HCT116 (cell line): ENCODE data around the gene IL1R1. TPM values are rescaled to one million over a fixed set of nuclear protein-coding genes. Genes with fewer than 3 reads are reported as not detected.

Experiments used
- ATAC-seq: fragments of 200-7000 bp; cut with Tn5 transposase; 2 replicates; pipeline ENCODE4 v1.9.1; 2020; ENCODE audit warnings: mild to moderate bottlenecking, moderate library complexity
- BruUV-seq: library from RNA; stranded (reverse); fragments of 400-500 nt; replicated peaks from 2 replicates; lab custom pipeline; 2021; lab: Mats Ljungman, UMichigan
- CTCF ChIA-PET: fragments of 300-600 bp; sonication (Branson Sonifier 250); formaldehyde crosslinking; loops from one replicate; lab custom pipeline; 2021; ENCODE audit warnings: antibody characterized with exemption; lab: Charles Lee
- POLR2A ChIA-PET: fragments of 300-600, 350-600 bp; sonication (Branson Sonifier 250); formaldehyde crosslinking; loops from one replicate; lab custom pipeline; 2021; ENCODE audit warnings: antibody characterized with exemption; lab: Charles Lee
- RAD21 ChIA-PET, 2 experiments: fragments of 300-600 bp; sonication (Branson Sonifier 250); formaldehyde crosslinking; loops; one replicate each; lab custom pipeline; 2023; ENCODE audit warnings: low total read pairs in 2 of 2; ENCODE audit not compliant: uncharacterized antibody in 2 of 2, unreplicated experiment in 2 of 2, low non-redundant PET in 1 of 2; lab: Charles Lee
- DNase-seq: peaks from one replicate; pipeline ENCODE4 v3.0.0-alpha.2; 2010; ENCODE audit warnings: low read depth, low spot score
- H2AFZ ChIP-seq: fragments of 200-600 bp; shearing (Covaris generic), sonication (generic); 2 replicates; pipeline ENCODE4 v1.6.1; 2017; ENCODE audit warnings: low read depth, mixed run types, mixed read lengths, antibody characterized with exemption, low read length; ENCODE audit not compliant: poor library complexity, severe bottlenecking
- H3K27ac ChIP-seq: 2 replicates; pipeline ENCODE4 v1.5.1; 2012; ENCODE audit warnings: low read depth, low read length
- H3K27me3 ChIP-seq: fragments of 200-600 bp; sonication (generic); 2 replicates; pipeline ENCODE4 v1.6.1; 2016; ENCODE audit warnings: mixed run types, low read length, mixed read lengths; ENCODE audit not compliant: insufficient read depth
- H3K36me3 ChIP-seq, 2 experiments: fragments of 200-500 bp in 1 of 2; fragments of 200-600 bp in 1 of 2; sonication (Bioruptor generic) in 1 of 2; sonication (generic) in 1 of 2; 2 replicates each; pipeline versions ENCODE4 v1.5.1 to v1.6.1; 2014 to 2016; ENCODE audit warnings: low read length in 2 of 2, inconsistent platforms in 1 of 2, mixed read lengths in 1 of 2, mixed run types in 1 of 2; ENCODE audit not compliant: insufficient read depth in 2 of 2, control insufficient read depth in 1 of 2
- H3K4me1 ChIP-seq, 2 experiments: fragments of 200-600 bp in 1 of 2; sonication (generic) in 1 of 2; 2 replicates each; pipeline versions ENCODE4 v1.5.1 to v1.6.1; 2012 to 2017; ENCODE audit warnings: low read length in 2 of 2, inconsistent platforms in 1 of 2, mild to moderate bottlenecking in 1 of 2, mixed read lengths in 1 of 2, mixed run types in 1 of 2, moderate library complexity in 1 of 2; ENCODE audit not compliant: insufficient read depth in 2 of 2, control insufficient read depth in 1 of 2
- H3K4me2 ChIP-seq: fragments of 200-600 bp; sonication (generic); 2 replicates; pipeline ENCODE4 v1.6.1; 2017; ENCODE audit warnings: mixed run types, low read length, mixed read lengths
- H3K4me3 ChIP-seq, 2 experiments: fragments of 200-600 bp in 1 of 2; sonication (generic) in 1 of 2; replicated peaks in 1 of 2; 2 replicates each; pipeline ENCODE4 v1.5.1; 2011 to 2016; ENCODE audit warnings: low read length in 2 of 2, control low read depth in 1 of 2, low read depth in 1 of 2, mild to moderate bottlenecking in 1 of 2, mixed read lengths in 1 of 2, mixed run types in 1 of 2
- H3K79me2 ChIP-seq: fragments of 200-600 bp; sonication (generic); 2 replicates; pipeline ENCODE4 v1.6.1; 2017; ENCODE audit warnings: mild to moderate bottlenecking, mixed run types, low read length, moderate library complexity, mixed read lengths; ENCODE audit not compliant: insufficient read depth
- H3K9ac ChIP-seq: fragments of 200-600 bp; sonication (generic); 2 replicates; pipeline ENCODE4 v1.6.1; 2016; ENCODE audit warnings: low read length, mixed read lengths
- H3K9me2 ChIP-seq: fragments of 200-600 bp; sonication (generic), shearing (Covaris generic); 2 replicates; pipeline ENCODE4 v1.6.1; 2017; ENCODE audit warnings: mixed run types, mild to moderate bottlenecking, moderate library complexity; ENCODE audit not compliant: insufficient read depth
- H3K9me3 ChIP-seq, 2 experiments: fragments of 200-500 bp in 1 of 2; fragments of 200-600 bp in 1 of 2; sonication (Bioruptor generic) in 1 of 2; sonication (generic) in 1 of 2; 2 replicates each; pipeline ENCODE4 v1.6.1; 2014 to 2017; ENCODE audit warnings: low read length in 2 of 2, mixed read lengths in 2 of 2, inconsistent platforms in 1 of 2, low read depth in 1 of 2, mild to moderate bottlenecking in 1 of 2, mixed run types in 1 of 2, moderate library complexity in 1 of 2; ENCODE audit not compliant: control insufficient read depth in 1 of 2, insufficient read depth in 1 of 2
- H4K20me1 ChIP-seq: fragments of 200-600 bp; sonication (generic), shearing (Covaris generic); 2 replicates; pipeline ENCODE4 v1.6.1; 2017; ENCODE audit warnings: mixed run types, mild to moderate bottlenecking, moderate library complexity; ENCODE audit not compliant: insufficient read depth
- CBX3 ChIP-seq: IDR thresholded peaks from 2 replicates; pipeline ENCODE4 v1.6.1; 2012; ENCODE audit warnings: low read depth
- CTCF ChIP-seq, 3 experiments: fragments of 200-600 bp in 1 of 3; sonication (generic) in 1 of 3; IDR thresholded peaks in 2 of 3; conservative IDR thresholded peaks in 1 of 3; 2 replicates each; pipeline ENCODE4 v1.5.1; 2012 to 2017; ENCODE audit warnings: low read depth in 2 of 3, low read length in 2 of 3, antibody characterized with exemption in 1 of 3, borderline replicate concordance in 1 of 3, control low read depth in 1 of 3, mild to moderate bottlenecking in 1 of 3, mixed read lengths in 1 of 3, mixed run types in 1 of 3, moderate library complexity in 1 of 3; ENCODE audit not compliant: insufficient read depth in 1 of 3
- ELF1 ChIP-seq: IDR thresholded peaks from 2 replicates; pipeline ENCODE4 v1.6.1; 2012; ENCODE audit warnings: low read depth, borderline replicate concordance
- EZH2phosphoT487 ChIP-seq: fragments of 200-600 bp; IDR thresholded peaks from 2 replicates; pipeline ENCODE4 v1.6.1; 2018; ENCODE audit warnings: antibody characterized with exemption, borderline replicate concordance
- FOSL1 ChIP-seq: IDR thresholded peaks from 2 replicates; pipeline ENCODE4 v1.6.1; 2012; ENCODE audit warnings: low read depth
- POLR2AphosphoS5 ChIP-seq: IDR thresholded peaks from 2 replicates; pipeline ENCODE4 v1.6.1; 2011; ENCODE audit warnings: mild to moderate bottlenecking, low read depth, low read length, moderate library complexity
- RAD21 ChIP-seq: IDR thresholded peaks from 2 replicates; pipeline ENCODE4 v1.6.1; 2012; ENCODE audit warnings: low read depth, mild to moderate bottlenecking
- SRF ChIP-seq: IDR thresholded peaks from 2 replicates; pipeline ENCODE4 v1.6.1; 2012; ENCODE audit warnings: low read depth
- TCF7L2 ChIP-seq: IDR thresholded peaks from 2 replicates; pipeline ENCODE4 v1.7.0; 2011; ENCODE audit warnings: borderline replicate concordance, inconsistent platforms; ENCODE audit not compliant: insufficient read depth, insufficient read length; ENCODE audit errors: extremely low read depth
- ZBTB33 ChIP-seq: IDR thresholded peaks from 2 replicates; pipeline ENCODE4 v1.6.1; 2011; ENCODE audit warnings: mild to moderate bottlenecking, low read length, moderate library complexity; ENCODE audit not compliant: insufficient replicate concordance; ENCODE audit errors: extremely low read depth
- ZFX ChIP-seq: fragments of 450-650 bp; IDR thresholded peaks from 2 replicates; pipeline ENCODE4 v1.6.1; 2017
- ZNF274 ChIP-seq: fragments of 200-500 bp; sonication (Bioruptor generic); IDR thresholded peaks from 2 replicates; pipeline ENCODE4 v1.6.1; 2014; ENCODE audit warnings: mild to moderate bottlenecking, low read depth, low read length, inconsistent platforms
- intact Hi-C: fragments of 100-400 bp; cut with micrococcal nuclease; formaldehyde crosslinking; loops from 2 replicates; pipeline ENCODE4 v1.10.0; 2022
- total RNA-seq: library from RNA; stranded (reverse); gene quantifications from one replicate; pipeline ENCODE4 v1.2.1, GENCODE V29; 2021; ENCODE audit not compliant: unreplicated experiment

Gene IL1R1
- total RNA-seq, 1 experiment from 2014 or later = 5.3 TPM

- DNase-seq (no peak), ATAC-seq (no peak)
- no peaks in the 10 kb centered on the region for H4K20me1 ChIP-seq
- no peak overlapping the region for H3K27ac ChIP-seq
- H2AFZ ChIP-seq = no peak overlapping the region
- H3K9me3 ChIP-seq = no peaks in the 10 kb centered on the region
- no TSS peak for BruUV-seq
- H3K36me3 ChIP-seq = no peaks in the 10 kb centered on the region
- POLR2A ChIA-PET = no interaction called here
- TF ChIP-seq FOSL1 = no peak
- TF ChIP-seq POLR2AphosphoS5 = no peak
- no peak for TF ChIP-seq ZFX
- no peak for TF ChIP-seq CBX3
- TF ChIP-seq RAD21 = no peak
- TF ChIP-seq ELF1 = no peak
- TF ChIP-seq TCF7L2 = no peak
- no peak for TF ChIP-seq ZBTB33
- no peak for TF ChIP-seq ZNF274
- no peak for TF ChIP-seq EZH2phosphoT487
- TF ChIP-seq SRF = no peak
- TF ChIP-seq CTCF (IDR thresholded peaks at IDR 0.05 in 2 of 3, conservative IDR thresholded peaks at IDR 0.05 in 1 of 3; ENCODE audit: borderline replicate concordance in 1 of 3, insufficient read depth in 1 of 3, low read depth in 2 of 3, low read length in 2 of 3) = no peak
- H3K27me3 ChIP-seq = no peaks in the 10 kb centered on the region
- no peaks in the 10 kb centered on the region for H3K79me2 ChIP-seq
- intact Hi-C loops = no loop called here
- RAD21 ChIA-PET = no interaction called here
- no peaks in the 10 kb centered on the region for H3K4me1 ChIP-seq
- H3K9ac ChIP-seq = no peak overlapping the region
- CTCF ChIA-PET = interaction anchor here (2.1 kb wide), 1 partner anchor 57 kb away, joined by 6 read pairs; no protein-coding TSS in a partner anchor
- no peaks in the 10 kb centered on the region for H3K9me2 ChIP-seq
- H3K4me2 ChIP-seq = no peak overlapping the region
- H3K4me3 ChIP-seq = no peak overlapping the region
These were observed 41.5 kb downstream of the IL1R1 start for GRCh38 chr2:102184018-102184417.
